Endothelial cell of umbilical vein (primary cell): ENCODE data around the gene DGKB. TPM values are rescaled to one million over a fixed set of nuclear protein-coding genes. Genes with fewer than 3 reads are reported as not detected.

Source experiments
- BruUV-seq: library from RNA; stranded (reverse); fragments of 400-500 nt; replicated peaks from 2 replicates; lab custom pipeline; 2021; lab: Mats Ljungman, UMichigan
- CTCF ChIA-PET: fragments of 300-600, 350-600 bp; sonication (Branson Sonifier 250); formaldehyde crosslinking; loops from one replicate; lab custom pipeline; 2021; ENCODE audit warnings: antibody characterized with exemption, inconsistent platforms; lab: Charles Lee
- POLR2A ChIA-PET: fragments of 300-600, 350-600 bp; sonication (Branson Sonifier 250); formaldehyde crosslinking; loops from one replicate; lab custom pipeline; 2021; ENCODE audit warnings: antibody characterized with exemption, inconsistent platforms; lab: Charles Lee
- DNase-seq: peaks from one replicate; pipeline ENCODE4 v3.0.0-alpha.2; 2011; ENCODE audit warnings: low read depth, low spot score
- FAIRE-seq: peaks from 2 replicates; lab custom pipeline; 2011; peaks lifted over from hg19 to GRCh38; lab: Jason Lieb, UNC
- H2AFZ ChIP-seq: 2 replicates; pipeline ENCODE4 v1.6.0; 2012; ENCODE audit warnings: low read depth, low read length, control low read depth, inconsistent platforms
- H3K27ac ChIP-seq: 2 replicates; pipeline ENCODE4 v1.5.1; 2011; ENCODE audit warnings: low read depth, mild to moderate bottlenecking, control low read depth, low read length, moderate library complexity; ENCODE audit not compliant: insufficient read depth
- H3K27me3 ChIP-seq, 2 experiments: 2 replicates each; pipeline versions ENCODE4 v1.6.0 to v1.6.1; 2011; ENCODE audit warnings: low read length in 2 of 2, mixed read lengths in 1 of 2; ENCODE audit not compliant: control insufficient read depth in 2 of 2, insufficient read depth in 2 of 2
- H3K36me3 ChIP-seq, 2 experiments: 2 replicates in 1 of 2; 3 replicates in 1 of 2; pipeline ENCODE4 v1.5.1; 2011; ENCODE audit warnings: low read length in 2 of 2, mild to moderate bottlenecking in 1 of 2, moderate library complexity in 1 of 2; ENCODE audit not compliant: control insufficient read depth in 2 of 2, insufficient read depth in 2 of 2; ENCODE audit errors: extremely low read depth in 1 of 2
- H3K4me1 ChIP-seq: 3 replicates; pipeline ENCODE4 v1.5.1; 2011; ENCODE audit warnings: mild to moderate bottlenecking, low read length; ENCODE audit not compliant: control insufficient read depth, insufficient read depth; ENCODE audit errors: extremely low read depth
- H3K4me2 ChIP-seq: 2 replicates; pipeline ENCODE4 v1.6.1; 2011; ENCODE audit warnings: low read length, control low read depth, mixed read lengths; ENCODE audit not compliant: insufficient read depth
- H3K4me3 ChIP-seq, 3 experiments: fragments of 200-600 bp in 1 of 3; sonication (generic), shearing (Covaris generic) in 1 of 3; replicated peaks in 1 of 3; 2 replicates each; pipeline ENCODE4 v1.5.1; 2011 to 2016; ENCODE audit warnings: control low read depth in 3 of 3, low read length in 3 of 3, mild to moderate bottlenecking in 2 of 3, inconsistent platforms in 1 of 3, low read depth in 1 of 3, moderate library complexity in 1 of 3; ENCODE audit not compliant: insufficient read depth in 1 of 3
- H3K79me2 ChIP-seq: 2 replicates; pipeline ENCODE4 v1.6.0; 2012; ENCODE audit warnings: low read length, inconsistent platforms; ENCODE audit not compliant: control insufficient read depth, insufficient read depth
- H3K9ac ChIP-seq: replicated peaks from 2 replicates; pipeline ENCODE3; 2011; ENCODE audit warnings: low read length, control low read depth; ENCODE audit not compliant: insufficient read depth; ENCODE audit errors: extremely low read depth
- H3K9me1 ChIP-seq: replicated peaks from 3 replicates; pipeline ENCODE4 v1.6.0; 2011; ENCODE audit warnings: mild to moderate bottlenecking, low read length; ENCODE audit not compliant: control insufficient read depth, insufficient read depth; ENCODE audit errors: extremely low read depth
- H3K9me3 ChIP-seq: replicated peaks from 2 replicates; pipeline ENCODE4 v1.5.1; 2012; ENCODE audit warnings: low read length, inconsistent platforms; ENCODE audit not compliant: control insufficient read depth, insufficient read depth
- H4K20me1 ChIP-seq: replicated peaks from 2 replicates; pipeline ENCODE3; 2011; ENCODE audit warnings: mild to moderate bottlenecking, low read length; ENCODE audit not compliant: control insufficient read depth, insufficient read depth; ENCODE audit errors: extremely low read depth
- EZH2 ChIP-seq: IDR thresholded peaks from 2 replicates; pipeline ENCODE4 v1.6.1; 2012; ENCODE audit warnings: borderline replicate concordance, low read depth, mild to moderate bottlenecking, moderate library complexity, low read length, inconsistent platforms; ENCODE audit not compliant: severe bottlenecking
- FOS ChIP-seq: IDR thresholded peaks from 2 replicates; pipeline ENCODE4 v1.6.1; 2011; ENCODE audit warnings: mild to moderate bottlenecking, low read length, moderate library complexity, borderline replicate concordance; ENCODE audit not compliant: insufficient read depth
- GATA2 ChIP-seq: IDR thresholded peaks from 2 replicates; pipeline ENCODE4 v1.7.0; 2011; ENCODE audit warnings: low read depth, mild to moderate bottlenecking, moderate library complexity, mixed read lengths, low read length; ENCODE audit not compliant: insufficient read length, insufficient read depth
- MYC ChIP-seq: IDR thresholded peaks from one replicate; pipeline ENCODE4 v1.6.1; 2011; ENCODE audit warnings: mild to moderate bottlenecking, low read depth, low read length
- POLR2A ChIP-seq: IDR thresholded peaks from 2 replicates; pipeline ENCODE4 v1.6.1; 2012; ENCODE audit warnings: low read depth, mild to moderate bottlenecking, control low read depth, low read length
- dilution Hi-C: fragments of 300-500 bp; cut with MboI; formaldehyde crosslinking; loops from one replicate; pipeline ENCODE4 v1.15.0; 2019; ENCODE audit warnings: low sequenced_read_pairs; ENCODE audit not compliant: extremely low pct_ligation_motif_present
- intact Hi-C: fragments of 100-400 bp; cut with micrococcal nuclease; formaldehyde crosslinking; loops from one replicate; pipeline ENCODE4 v1.10.0; 2022
- polyA plus RNA-seq, 4 experiments: library from polyadenylated mRNA; depleted of rRNA in 3 of 4; stranded (reverse) in 3 of 4; unstranded in 1 of 4; fragments of >200 nt; gene quantifications; 2 replicates each; pipeline versions ENCODE4 v1.2.1 to v1.2.3, GENCODE V29; 2011 to 2012; ENCODE audit warnings: missing spikeins in 1 of 4
- total RNA-seq: library from RNA; stranded (reverse); gene quantifications from 2 replicates; pipeline ENCODE4 v1.2.3, GENCODE V29; 2021
- TF ChIP-seq, protein P1 (sequence below): IDR thresholded peaks from 2 replicates; pipeline ENCODE4 v1.6.1; 2011; ENCODE audit not compliant: insufficient read depth, insufficient read length

The DGKB gene
- total and polyA plus RNA-seq, 2 donors (not counting 3 experiments of a cell fraction or from before 2014, with no cell fraction given) = not detected

DNA sequence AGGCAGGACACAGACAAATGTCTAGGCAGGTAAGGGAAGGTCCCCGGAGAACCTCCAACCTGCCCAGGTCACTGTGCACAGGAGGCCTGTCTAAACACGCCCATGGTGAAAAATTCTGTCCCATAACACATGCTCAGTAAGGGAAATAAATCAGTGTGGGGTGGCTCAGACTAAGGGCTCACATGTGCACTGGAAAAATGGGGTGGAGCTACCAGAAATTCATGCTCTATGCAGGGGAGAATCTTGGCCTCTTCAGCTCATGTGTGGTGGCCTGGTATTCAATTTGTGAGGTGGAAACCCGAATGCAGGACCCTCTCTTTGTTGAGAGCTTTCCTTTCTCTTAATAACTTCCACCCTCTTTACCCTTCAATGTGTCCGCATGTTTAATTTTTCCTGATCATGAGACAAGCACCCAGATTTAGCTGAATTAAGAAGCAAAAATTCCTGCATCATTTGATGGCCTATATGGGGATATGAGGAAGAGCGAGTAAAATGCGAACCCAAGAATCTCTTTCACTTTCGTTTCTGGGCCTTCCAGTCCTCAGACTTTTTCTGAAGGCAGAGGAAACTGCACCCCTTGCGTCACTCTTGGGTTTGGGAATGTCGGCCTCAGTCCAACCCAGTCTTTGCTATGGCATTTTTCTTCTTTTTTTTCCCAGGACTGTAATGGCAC, 163.2 kb downstream of the DGKB start:
- H3K9ac ChIP-seq = no peak overlapping the region
- H3K27me3 ChIP-seq = no peaks in the 10 kb centered on the region
- H3K4me2 ChIP-seq = no peak overlapping the region
- H4K20me1 ChIP-seq = no peaks in the 10 kb centered on the region
- TF ChIP-seq FOS = no peak
- no peak for TF ChIP-seq EZH2
- TF ChIP-seq, protein P1, sequence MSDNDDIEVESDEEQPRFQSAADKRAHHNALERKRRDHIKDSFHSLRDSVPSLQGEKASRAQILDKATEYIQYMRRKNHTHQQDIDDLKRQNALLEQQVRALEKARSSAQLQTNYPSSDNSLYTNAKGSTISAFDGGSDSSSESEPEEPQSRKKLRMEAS = no peak
- no peak overlapping the region for H3K27ac ChIP-seq
- no peaks in the 10 kb centered on the region for H3K79me2 ChIP-seq
- H3K9me1 ChIP-seq = no peaks in the 10 kb centered on the region
- H3K4me3 ChIP-seq = no peak overlapping the region
- ChIA-PET CTCF (no interaction called here), POLR2A (no interaction called here)
- DNase-seq (no peak), FAIRE-seq (no peak)
- intact Hi-C loops = no loop called here
- H3K9me3 ChIP-seq = no peaks in the 10 kb centered on the region
- no peaks in the 10 kb centered on the region for H3K4me1 ChIP-seq
- dilution Hi-C loops = no loop called here
- no peaks in the 10 kb centered on the region for H3K36me3 ChIP-seq
- H2AFZ ChIP-seq = no peak overlapping the region
- no TSS peak for BruUV-seq

DNA sequence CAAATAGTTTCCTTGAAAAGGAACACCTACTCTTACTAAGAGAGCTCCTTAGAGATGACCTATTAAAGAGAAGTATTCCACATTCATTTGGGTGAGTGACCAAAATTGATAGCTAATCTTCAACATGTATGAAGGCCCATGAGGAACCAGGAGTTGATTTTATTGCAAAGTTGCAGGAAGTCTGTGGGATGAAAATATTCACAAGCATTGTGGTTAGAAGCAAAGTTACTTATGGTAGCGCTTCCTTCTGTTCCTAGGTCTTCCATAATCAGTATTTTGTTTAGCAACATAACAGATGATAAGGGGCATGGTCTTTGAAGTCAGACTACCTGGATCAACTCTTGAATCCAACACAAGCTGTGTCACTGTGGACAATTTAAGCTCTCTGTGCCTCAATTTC, 164.5 kb downstream of the DGKB start:
- no peak overlapping the region for H2AFZ ChIP-seq
- no peaks in the 10 kb centered on the region for H3K4me1 ChIP-seq
- H3K9me3 ChIP-seq = no peaks in the 10 kb centered on the region
- H3K4me3 ChIP-seq = no peak overlapping the region
- H3K4me2 ChIP-seq = no peak overlapping the region
- FAIRE-seq = no peak
- no peaks in the 10 kb centered on the region for H3K79me2 ChIP-seq
- TF ChIP-seq POLR2A (no peak), FOS (no peak), GATA2 (no peak), MYC (no peak), EZH2 (no peak)
- no peaks in the 10 kb centered on the region for H3K27me3 ChIP-seq
- H3K36me3 ChIP-seq = no peaks in the 10 kb centered on the region
- no peaks in the 10 kb centered on the region for H3K9me1 ChIP-seq
- dilution Hi-C loops (no loop called here), intact Hi-C loops (no loop called here)
- no peaks in the 10 kb centered on the region for H4K20me1 ChIP-seq
- H3K9ac ChIP-seq = no peak overlapping the region
- H3K27ac ChIP-seq = no peak overlapping the region
- no peak for DNase-seq
- no TSS peak for BruUV-seq
- CTCF ChIA-PET = no interaction called here
- POLR2A ChIA-PET = no interaction called here
